Measurements from ENCODE around the gene SPDL1. TPM values are rescaled to one million over a fixed set of nuclear protein-coding genes. Genes with fewer than 3 reads are reported as not detected.
A peak's percentile ranks its signal among the peaks of the same experiment; 100 is the strongest.

The SPDL1 gene
- total and polyA plus RNA-seq, 2 experiments from 2014 or later: 177 to 215 TPM

GRCh38 chr5:169636477-169637084, 53.0 kb downstream of the SPDL1 start:
- in situ Hi-C loops (cut with MboI): no loop called here
- H3K4me2 ChIP-seq (ENCODE audit: unreplicated experiment): peak overlapping the region; percentile 46

DNA sequence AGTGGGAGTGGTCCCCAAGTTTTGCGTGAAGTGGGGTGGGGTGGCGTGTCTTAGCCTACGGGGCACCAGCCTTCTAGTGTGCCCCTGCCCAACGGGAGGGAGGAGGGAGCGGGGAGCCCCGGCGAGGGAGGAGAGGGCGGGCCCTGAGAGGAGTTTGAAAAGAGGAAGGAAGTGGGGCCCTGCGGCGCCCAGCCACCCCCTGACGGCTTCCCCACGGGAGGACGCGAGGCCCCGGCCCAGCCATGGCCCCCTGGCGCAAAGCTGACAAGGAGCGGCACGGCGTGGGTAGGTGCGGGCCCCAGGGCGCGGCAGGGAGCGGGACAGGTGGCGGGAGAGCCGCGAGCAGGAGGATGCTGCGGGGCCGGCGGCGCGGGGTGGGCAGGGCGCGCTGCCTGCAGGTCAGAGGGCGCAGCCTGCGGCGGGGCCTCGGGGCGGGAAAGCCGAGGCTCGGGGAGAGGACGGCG, 53.5 kb downstream of the SPDL1 start, which contains the start of gene DOCK2:
DOCK2 (plus strand) TSS at position 191 of the 464 bp plus-strand sequence; CDS start at position 243, 52 bp downstream.
- H2AFZ ChIP-seq: peak within 1 kb of the TSS; percentile 78
- H4K20me1 ChIP-seq (ENCODE audit: insufficient read depth): no peaks in the 10 kb centered on the region
- no peaks in the 10 kb centered on the region for H3F3A ChIP-seq (ENCODE audit: insufficient read depth)
- H3K27me3 ChIP-seq (replicated peaks; ENCODE audit: insufficient read depth): no peaks in the 10 kb centered on the region
- peak within 1 kb of the TSS; percentile 46 for H3K4me2 ChIP-seq (ENCODE audit: unreplicated experiment)
- no peak within 1 kb of the TSS for H3K27ac ChIP-seq
- H3K79me2 ChIP-seq (ENCODE audit: insufficient read depth): no peaks in the 10 kb centered on the region
- peak within 1 kb of the TSS; percentile 40 for H3K9ac ChIP-seq
- no peaks in the 10 kb centered on the region for H3K9me2 ChIP-seq (ENCODE audit: insufficient read depth)
- TF ChIP-seq EZH2 (IDR thresholded peaks at IDR 0.05; ENCODE audit: insufficient read depth, poor library complexity, severe bottlenecking) (no peak), EZH2phosphoT487 (IDR thresholded peaks at IDR 0.05; ENCODE audit: insufficient read depth, low read depth) (no peak)
- 0 to 3% methylated on average over 3 to 42 of the region's 42 CpGs for WGBS, 2 experiments (ENCODE audit: low coverage in 1 of 2, low lambda C conversion rate in 2 of 2, missing lambda C conversion rate in 2 of 2)
- in situ Hi-C loops (cut with MboI): no loop called here
- H3K36me3 ChIP-seq (ENCODE audit: low read depth): no peaks in the 10 kb centered on the region
- peak; percentile 18 for DNase-seq
- H3K4me3 ChIP-seq: peak within 1 kb of the TSS; percentile 64
- peaks cover 12% of the 10 kb centered on the region; the same call in 1 of the 2 replicates for H3K4me1 ChIP-seq (ENCODE audit: insufficient read depth)
- H3K9me3 ChIP-seq (ENCODE audit: low read depth): no peaks in the 10 kb centered on the region

More at GRCh38 chr5:169636477-169637084, 53.0 kb downstream of the SPDL1 start:
- H3K9ac ChIP-seq: peak overlapping the region; percentile 40; the same call in 1 of the 2 replicates
- H4K20me1 ChIP-seq (ENCODE audit: insufficient read depth): no peaks in the 10 kb centered on the region
- no peak for DNase-seq
- H3K9me3 ChIP-seq (ENCODE audit: low read depth): no peaks in the 10 kb centered on the region
- H3K27ac ChIP-seq: no peak overlapping the region
- H3K9me2 ChIP-seq (ENCODE audit: insufficient read depth): no peaks in the 10 kb centered on the region
- no peak for TF ChIP-seq EZH2phosphoT487 (IDR thresholded peaks at IDR 0.05; ENCODE audit: insufficient read depth, low read depth)
- no peak for TF ChIP-seq EZH2 (IDR thresholded peaks at IDR 0.05; ENCODE audit: insufficient read depth, poor library complexity, severe bottlenecking)
- peak overlapping the region; percentile 78 for H2AFZ ChIP-seq
- peak overlapping the region; percentile 64 for H3K4me3 ChIP-seq
- H3K36me3 ChIP-seq (ENCODE audit: low read depth): no peaks in the 10 kb centered on the region
- H3K27me3 ChIP-seq (replicated peaks; ENCODE audit: insufficient read depth): no peaks in the 10 kb centered on the region
- WGBS, 2 experiments (ENCODE audit: low coverage in 1 of 2, low lambda C conversion rate in 2 of 2, missing lambda C conversion rate in 2 of 2): 29 to 30% methylated on average over 23 of the region's 23 CpGs
- H3K4me1 ChIP-seq (ENCODE audit: insufficient read depth): peaks cover 17% of the 10 kb centered on the region
- no peaks in the 10 kb centered on the region for H3K79me2 ChIP-seq (ENCODE audit: insufficient read depth)
- peaks cover 5% of the 10 kb centered on the region; the same call in 1 of the 2 replicates for H3F3A ChIP-seq (ENCODE audit: insufficient read depth)

DNA sequence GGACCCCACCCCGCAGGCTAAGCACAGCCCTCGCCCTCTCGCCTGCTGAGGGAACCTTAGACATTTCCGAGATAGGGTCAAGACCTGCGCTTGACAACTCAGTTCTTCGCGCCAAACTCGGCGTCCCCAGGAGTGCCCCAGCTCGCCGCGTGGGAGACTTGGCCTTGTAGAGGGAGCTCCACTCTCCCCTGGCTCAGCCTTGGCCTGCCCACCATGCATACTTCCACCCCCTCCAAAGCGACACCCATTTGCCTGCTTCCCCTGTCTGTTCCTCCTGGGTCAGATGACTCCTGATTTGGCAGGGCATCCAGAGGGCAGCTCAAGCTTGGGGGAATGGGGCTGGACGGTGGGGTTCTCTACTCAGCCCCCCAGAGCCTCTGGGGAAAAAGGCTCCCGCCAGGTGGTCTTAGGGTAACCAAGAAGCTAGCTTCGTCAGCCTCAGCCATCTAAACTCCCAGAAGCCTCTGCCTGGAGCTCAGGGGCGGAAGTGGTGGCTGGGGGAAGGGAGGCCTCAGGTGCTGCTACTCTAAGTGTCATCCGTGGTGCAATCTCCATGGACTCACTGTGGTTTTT, 54.1 kb downstream of the SPDL1 start:
- peak overlapping the region; percentile 78 for H2AFZ ChIP-seq
- peak overlapping the region; percentile 64 for H3K4me3 ChIP-seq
- peak overlapping the region; percentile 46 for H3K4me2 ChIP-seq (ENCODE audit: unreplicated experiment)
- no peak overlapping the region for H3K27ac ChIP-seq
- no peaks in the 10 kb centered on the region for H3K9me3 ChIP-seq (ENCODE audit: low read depth)
- TF ChIP-seq EZH2 (IDR thresholded peaks at IDR 0.05; ENCODE audit: insufficient read depth, poor library complexity, severe bottlenecking): no peak
- no peak for TF ChIP-seq EZH2phosphoT487 (IDR thresholded peaks at IDR 0.05; ENCODE audit: insufficient read depth, low read depth)
- H3K36me3 ChIP-seq (ENCODE audit: low read depth): no peaks in the 10 kb centered on the region
- H4K20me1 ChIP-seq (ENCODE audit: insufficient read depth): no peaks in the 10 kb centered on the region
- no peaks in the 10 kb centered on the region for H3K27me3 ChIP-seq (replicated peaks; ENCODE audit: insufficient read depth)
- in situ Hi-C loops (cut with MboI): no loop called here
- WGBS, 2 experiments (ENCODE audit: low coverage in 1 of 2, low lambda C conversion rate in 2 of 2, missing lambda C conversion rate in 2 of 2): 27 to 34% methylated on average over 15 to 18 of the region's 18 CpGs
- peaks cover 9% of the 10 kb centered on the region; the same call in 1 of the 2 replicates for H3K4me1 ChIP-seq (ENCODE audit: insufficient read depth)
- no peaks in the 10 kb centered on the region for H3K9me2 ChIP-seq (ENCODE audit: insufficient read depth)
- H3F3A ChIP-seq (ENCODE audit: insufficient read depth): no peaks in the 10 kb centered on the region
- H3K79me2 ChIP-seq (ENCODE audit: insufficient read depth): no peaks in the 10 kb centered on the region
- peak overlapping the region; percentile 40 for H3K9ac ChIP-seq
- DNase-seq: peak; percentile 9

GRCh38 chr5:169641253-169641652, 57.7 kb downstream of the SPDL1 start:
- 13 to 16% methylated on average over 6 of the region's 6 CpGs for WGBS, 2 experiments (ENCODE audit: low coverage in 1 of 2, low lambda C conversion rate in 2 of 2, missing lambda C conversion rate in 2 of 2)

More at GRCh38 chr5:169641253-169641652, 57.7 kb downstream of the SPDL1 start:
- Histone ChIP-seq H3K36me3 (ENCODE audit: low read depth) (no peaks in the 10 kb centered on the region), H3K27me3 (replicated peaks; ENCODE audit: insufficient read depth) (no peaks in the 10 kb centered on the region), H2AFZ (no peak overlapping the region), H3K27ac (no peak overlapping the region), H4K20me1 (ENCODE audit: insufficient read depth) (no peaks in the 10 kb centered on the region), H3K9me3 (ENCODE audit: low read depth) (no peaks in the 10 kb centered on the region), H3F3A (ENCODE audit: insufficient read depth) (no peaks in the 10 kb centered on the region), H3K4me2 (ENCODE audit: unreplicated experiment) (no peak overlapping the region), H3K9me2 (ENCODE audit: insufficient read depth) (no peaks in the 10 kb centered on the region), H3K79me2 (ENCODE audit: insufficient read depth) (no peaks in the 10 kb centered on the region), H3K9ac (no peak overlapping the region), H3K4me1 (ENCODE audit: insufficient read depth) (no peaks in the 10 kb centered on the region), H3K4me3 (no peak overlapping the region)
- in situ Hi-C loops (cut with MboI): no loop called here
- TF ChIP-seq EZH2 (IDR thresholded peaks at IDR 0.05; ENCODE audit: insufficient read depth, poor library complexity, severe bottlenecking) (no peak), EZH2phosphoT487 (IDR thresholded peaks at IDR 0.05; ENCODE audit: insufficient read depth, low read depth) (no peak)
- DNase-seq: peak; percentile 68
